ENCODE measurements around the gene GSDMA. TPM values are rescaled to one million over a fixed set of nuclear protein-coding genes. Genes with fewer than 3 reads are reported as not detected.

The GSDMA gene
- total and polyA plus RNA-seq, 3 donors from 2014 or later = 0.34 to 0.37 TPM; not detected in 1

DNA sequence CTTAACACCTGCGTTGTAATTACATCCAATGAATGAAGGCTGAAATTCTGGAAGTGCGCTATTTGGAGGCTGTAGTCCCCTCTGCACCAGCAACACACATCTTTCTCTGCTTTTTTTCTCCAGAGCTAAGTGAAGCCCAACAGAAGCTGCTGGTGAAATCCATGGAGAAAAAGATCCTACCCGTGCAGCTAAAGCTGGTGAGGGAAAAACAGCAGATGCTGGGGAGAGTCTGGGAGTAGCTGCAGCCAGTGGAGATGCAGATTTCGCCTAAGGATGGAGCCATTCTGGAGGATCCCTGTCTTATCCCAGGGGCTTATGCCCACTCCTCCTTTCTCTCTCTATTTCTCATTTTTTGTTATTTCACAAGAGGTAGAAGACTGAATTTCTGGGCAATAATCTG is 13.0 kb downstream of the GSDMA start:
- no peak overlapping the region for H3K4me3 ChIP-seq
- H3K4me1 ChIP-seq = peaks cover 5% of the 10 kb centered on the region
- intact Hi-C loops (cut with DNase I; ENCODE audit: low total_unique reads) = no loop called here
- TF ChIP-seq, protein P1, sequence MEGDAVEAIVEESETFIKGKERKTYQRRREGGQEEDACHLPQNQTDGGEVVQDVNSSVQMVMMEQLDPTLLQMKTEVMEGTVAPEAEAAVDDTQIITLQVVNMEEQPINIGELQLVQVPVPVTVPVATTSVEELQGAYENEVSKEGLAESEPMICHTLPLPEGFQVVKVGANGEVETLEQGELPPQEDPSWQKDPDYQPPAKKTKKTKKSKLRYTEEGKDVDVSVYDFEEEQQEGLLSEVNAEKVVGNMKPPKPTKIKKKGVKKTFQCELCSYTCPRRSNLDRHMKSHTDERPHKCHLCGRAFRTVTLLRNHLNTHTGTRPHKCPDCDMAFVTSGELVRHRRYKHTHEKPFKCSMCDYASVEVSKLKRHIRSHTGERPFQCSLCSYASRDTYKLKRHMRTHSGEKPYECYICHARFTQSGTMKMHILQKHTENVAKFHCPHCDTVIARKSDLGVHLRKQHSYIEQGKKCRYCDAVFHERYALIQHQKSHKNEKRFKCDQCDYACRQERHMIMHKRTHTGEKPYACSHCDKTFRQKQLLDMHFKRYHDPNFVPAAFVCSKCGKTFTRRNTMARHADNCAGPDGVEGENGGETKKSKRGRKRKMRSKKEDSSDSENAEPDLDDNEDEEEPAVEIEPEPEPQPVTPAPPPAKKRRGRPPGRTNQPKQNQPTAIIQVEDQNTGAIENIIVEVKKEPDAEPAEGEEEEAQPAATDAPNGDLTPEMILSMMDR (IDR thresholded peaks at IDR 0.05) = no peak
- no peak for TF ChIP-seq POLR2A (IDR thresholded peaks at IDR 0.05)
- H3K27me3 ChIP-seq = no peaks in the 10 kb centered on the region
- no peaks in the 10 kb centered on the region for H3K36me3 ChIP-seq (ENCODE audit: low read depth, missing control alignments)
- H3K9me3 ChIP-seq = no peaks in the 10 kb centered on the region
- no peak for DNase-seq
- WGBS, 2 donors = 65 to 68% methylated on average over 4 of the region's 4 CpGs
- no peak overlapping the region for H3K27ac ChIP-seq

GRCh38 chr17:39979016-39979670 is 16.3 kb downstream of the GSDMA start:
- WGBS, 2 donors = 71 to 80% methylated on average over 5 of the region's 5 CpGs
- no peak for DNase-seq
- H3K27me3 ChIP-seq = no peaks in the 10 kb centered on the region
- no peaks in the 10 kb centered on the region for H3K9me3 ChIP-seq
- no peaks in the 10 kb centered on the region for H3K36me3 ChIP-seq (ENCODE audit: low read depth, missing control alignments)
- no peak overlapping the region for H3K4me3 ChIP-seq
- peaks cover 16% of the 10 kb centered on the region for H3K4me1 ChIP-seq
- peak overlapping the region in 1 of 2 donors; percentile 91 for H3K27ac ChIP-seq
- no peak for TF ChIP-seq POLR2A (IDR thresholded peaks at IDR 0.05)
- TF ChIP-seq, protein P1 (IDR thresholded peaks at IDR 0.05) = no peak
- intact Hi-C loops (cut with DNase I; ENCODE audit: low total_unique reads) = no loop called here

DNA sequence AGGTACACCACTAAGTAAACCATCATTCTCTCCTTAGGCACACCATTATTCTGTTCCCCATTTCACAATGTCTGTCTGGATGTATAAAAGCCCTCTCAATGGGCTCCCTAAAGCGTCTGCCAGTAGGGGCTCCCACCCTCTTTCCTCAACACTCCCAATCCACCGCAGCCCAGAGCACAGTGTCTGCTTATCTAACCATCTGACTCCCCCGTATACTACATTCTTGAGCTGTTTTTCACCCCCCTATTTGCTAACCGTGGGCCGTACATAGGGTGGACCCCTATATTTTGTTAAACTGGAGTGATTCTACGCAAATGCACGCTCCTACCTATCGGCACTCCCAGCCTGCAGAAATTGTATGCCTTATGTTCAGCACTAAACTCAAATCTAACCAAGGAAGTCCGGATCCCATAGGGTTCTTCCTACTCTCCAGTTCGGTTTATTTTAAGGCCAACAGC is 17.1 kb downstream of the GSDMA start:
- Histone ChIP-seq H3K27ac (peak overlapping the region; percentile 75 to 91), H3K4me3 (peak overlapping the region; percentile 86 to 100), H3K36me3 (ENCODE audit: low read depth, missing control alignments) (no peaks in the 10 kb centered on the region), H3K27me3 (no peaks in the 10 kb centered on the region), H3K9me3 (no peaks in the 10 kb centered on the region), H3K4me1 (peaks cover 16% of the 10 kb centered on the region)
- DNase-seq = peak; percentile 19
- intact Hi-C loops (cut with DNase I; ENCODE audit: low total_unique reads) = no loop called here
- no peak for TF ChIP-seq POLR2A (IDR thresholded peaks at IDR 0.05)
- TF ChIP-seq, protein P1 (IDR thresholded peaks at IDR 0.05) = no peak
- 0 to 1% methylated on average over 10 of the region's 10 CpGs for WGBS, 2 donors

DNA sequence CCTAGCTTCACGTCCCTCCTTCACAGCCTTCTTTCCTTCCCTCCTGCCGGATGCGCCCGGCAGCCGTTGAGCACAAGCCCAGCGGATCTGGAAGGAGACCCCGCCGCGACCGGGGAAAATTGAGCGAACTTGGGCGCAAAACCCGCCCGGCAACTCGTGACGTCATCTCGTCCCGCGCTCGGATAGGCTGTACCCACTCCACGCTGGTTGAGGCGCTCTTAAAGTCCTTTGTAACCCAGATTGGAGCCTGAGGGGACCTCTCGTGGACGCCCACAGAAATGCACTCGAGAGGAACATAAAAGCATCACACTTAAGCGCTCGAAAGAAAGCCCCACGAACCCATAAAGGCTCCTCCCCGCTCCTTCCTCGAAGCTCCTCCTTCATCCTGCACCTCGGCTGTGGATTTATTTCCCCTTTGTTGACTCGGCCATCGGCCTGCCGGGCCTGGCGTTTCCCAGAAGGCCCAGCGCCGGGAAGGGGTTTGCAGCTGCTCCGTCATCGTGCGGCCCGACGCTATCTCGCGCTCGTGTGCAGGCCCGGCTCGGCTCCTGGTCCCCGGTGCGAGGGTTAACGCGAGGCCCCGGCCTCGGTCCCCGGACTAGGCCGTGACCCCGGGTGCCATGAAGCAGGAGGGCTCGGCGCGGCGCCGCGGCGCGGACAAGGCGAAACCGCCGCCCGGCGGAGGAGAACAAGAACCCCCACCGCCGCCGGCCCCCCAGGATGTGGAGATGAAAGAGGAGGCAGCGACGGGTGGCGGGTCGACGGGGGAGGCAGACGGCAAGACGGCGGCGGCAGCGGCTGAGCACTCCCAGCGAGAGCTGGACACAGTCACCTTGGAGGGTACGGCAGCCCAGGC is 17.8 kb downstream of the GSDMA start, which contains the start of gene PSMD3:
Gene PSMD3, plus strand, starts transcription at position 457 of the 856 bp plus-strand sequence. Its CDS starts 164 bp downstream, at position 621.
- H3K9me3 ChIP-seq = no peaks in the 10 kb centered on the region
- 0 to 1% methylated on average over 24 to 59 of the region's 84 CpGs for WGBS, 2 donors
- H3K27me3 ChIP-seq = no peaks in the 10 kb centered on the region
- H3K4me1 ChIP-seq = peaks cover 16% of the 10 kb centered on the region
- peak; percentile 99 for DNase-seq
- TF ChIP-seq, protein P1 (IDR thresholded peaks at IDR 0.05) = peak; percentile 68 to 95 (median 94)
- peak; percentile 87 for TF ChIP-seq POLR2A (IDR thresholded peaks at IDR 0.05)
- H3K36me3 ChIP-seq (ENCODE audit: low read depth, missing control alignments) = no peaks in the 10 kb centered on the region
- peak within 1 kb of the TSS; percentile 86 to 100 for H3K4me3 ChIP-seq
- intact Hi-C loops (cut with DNase I; ENCODE audit: low total_unique reads) = no loop called here
- peak within 1 kb of the TSS; percentile 75 to 91 for H3K27ac ChIP-seq
